Measurements from ENCODE around the gene UGT1A8. TPM values are rescaled to one million over a fixed set of nuclear protein-coding genes. Genes with fewer than 3 reads are reported as not detected.

The UGT1A8 gene
- total RNA-seq, 1 experiment from 2014 or later = not detected

DNA sequence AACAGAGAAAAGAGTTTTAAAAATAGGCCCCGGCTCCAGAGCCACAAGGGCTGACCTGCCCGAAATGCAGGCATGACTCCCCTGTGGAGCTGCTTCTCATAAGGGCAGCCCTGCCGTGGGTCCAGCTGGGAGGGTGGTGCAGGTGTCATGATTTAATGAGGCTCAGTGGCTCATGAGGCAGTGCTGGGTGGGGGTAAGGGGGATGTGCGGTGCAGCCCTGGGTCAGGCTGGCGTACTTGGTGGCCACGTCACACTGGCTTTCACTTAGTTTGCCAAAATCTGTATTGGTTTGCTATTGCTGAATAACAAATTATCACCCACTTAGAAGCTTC is 203.3 kb downstream of the UGT1A8 start:
- Mint-ChIP-seq H3K36me3 (ENCODE audit: insufficient read depth, unreplicated experiment) (peaks cover 5% of the 10 kb centered on the region), H3K4me1 (ENCODE audit: low read depth, unreplicated experiment) (no peaks in the 10 kb centered on the region), H3K9me3 (ENCODE audit: low read depth, unreplicated experiment) (no peaks in the 10 kb centered on the region), H3K4me3 (ENCODE audit: low read depth, unreplicated experiment) (no peak overlapping the region), H3K27ac (ENCODE audit: unreplicated experiment) (no peak overlapping the region), H3K27me3 (ENCODE audit: unreplicated experiment) (peaks cover 20% of the 10 kb centered on the region)
- TF ChIP-seq, protein P1, sequence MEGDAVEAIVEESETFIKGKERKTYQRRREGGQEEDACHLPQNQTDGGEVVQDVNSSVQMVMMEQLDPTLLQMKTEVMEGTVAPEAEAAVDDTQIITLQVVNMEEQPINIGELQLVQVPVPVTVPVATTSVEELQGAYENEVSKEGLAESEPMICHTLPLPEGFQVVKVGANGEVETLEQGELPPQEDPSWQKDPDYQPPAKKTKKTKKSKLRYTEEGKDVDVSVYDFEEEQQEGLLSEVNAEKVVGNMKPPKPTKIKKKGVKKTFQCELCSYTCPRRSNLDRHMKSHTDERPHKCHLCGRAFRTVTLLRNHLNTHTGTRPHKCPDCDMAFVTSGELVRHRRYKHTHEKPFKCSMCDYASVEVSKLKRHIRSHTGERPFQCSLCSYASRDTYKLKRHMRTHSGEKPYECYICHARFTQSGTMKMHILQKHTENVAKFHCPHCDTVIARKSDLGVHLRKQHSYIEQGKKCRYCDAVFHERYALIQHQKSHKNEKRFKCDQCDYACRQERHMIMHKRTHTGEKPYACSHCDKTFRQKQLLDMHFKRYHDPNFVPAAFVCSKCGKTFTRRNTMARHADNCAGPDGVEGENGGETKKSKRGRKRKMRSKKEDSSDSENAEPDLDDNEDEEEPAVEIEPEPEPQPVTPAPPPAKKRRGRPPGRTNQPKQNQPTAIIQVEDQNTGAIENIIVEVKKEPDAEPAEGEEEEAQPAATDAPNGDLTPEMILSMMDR (IDR thresholded peaks at IDR 0.05; ENCODE audit: unreplicated experiment) = no peak
- CTCF ChIA-PET = interaction anchor here (1.3 kb wide), 1 partner anchor 12 kb away, joined by 4 read pairs; no protein-coding TSS in a partner anchor
- intact Hi-C loops (cut with micrococcal nuclease; ENCODE audit: unreplicated experiment) = no loop called here
- BruUV-seq (replicated peaks) = no TSS peak
- DNase-seq = no peak

DNA sequence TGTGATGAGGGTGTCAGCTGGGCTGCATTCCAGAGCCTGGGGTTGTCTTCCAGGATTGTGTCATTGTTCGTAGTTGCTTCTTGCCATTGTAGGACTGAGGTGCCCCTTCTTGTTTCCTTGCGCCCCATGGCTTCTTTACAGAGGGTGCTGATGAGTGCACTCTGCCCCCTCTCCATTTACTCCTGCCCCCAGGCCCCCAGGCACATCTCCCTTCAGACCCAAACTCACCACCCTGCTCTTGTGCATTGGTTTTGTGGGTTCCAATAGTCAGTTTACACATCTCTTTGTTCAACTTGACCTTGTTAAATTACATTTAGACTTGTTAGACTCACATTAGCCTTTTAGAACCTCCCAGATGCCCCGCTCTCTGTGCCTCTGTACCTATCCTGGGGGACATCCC is 203.8 kb downstream of the UGT1A8 start:
- H3K4me3 Mint-ChIP-seq (ENCODE audit: low read depth, unreplicated experiment) = no peak overlapping the region
- intact Hi-C loops (cut with micrococcal nuclease; ENCODE audit: unreplicated experiment) = no loop called here
- CTCF ChIA-PET = interaction anchor here (1.3 kb wide), 1 partner anchor 11 kb away, joined by 4 read pairs; no protein-coding TSS in a partner anchor

DNA sequence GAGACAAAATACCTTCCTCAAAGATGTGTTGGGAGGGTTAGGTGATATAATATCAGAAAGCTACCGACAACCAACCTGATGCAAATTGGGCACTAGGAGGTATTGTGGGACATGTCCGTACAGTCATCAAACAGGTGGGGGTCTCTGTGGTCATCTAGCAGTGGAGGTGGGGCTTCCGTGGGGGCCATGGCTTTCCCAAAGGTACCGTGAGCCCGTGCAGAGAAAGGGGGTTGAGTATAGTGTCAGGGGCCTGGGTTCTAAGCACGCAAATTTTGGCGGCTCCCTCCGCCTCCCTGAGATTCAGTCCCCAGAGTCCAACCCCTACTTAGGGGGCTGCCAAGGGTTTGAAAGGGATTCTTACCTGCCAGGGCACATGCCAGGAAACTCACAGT is 204.3 kb downstream of the UGT1A8 start:
- no peaks in the 10 kb centered on the region for H3K4me1 Mint-ChIP-seq (ENCODE audit: low read depth, unreplicated experiment)
- CTCF ChIA-PET = no interaction called here
- peaks cover 5% of the 10 kb centered on the region for H3K36me3 Mint-ChIP-seq (ENCODE audit: insufficient read depth, unreplicated experiment)
- no peak overlapping the region for H3K27ac Mint-ChIP-seq (ENCODE audit: unreplicated experiment)
- TF ChIP-seq, protein P1 (IDR thresholded peaks at IDR 0.05; ENCODE audit: unreplicated experiment) = no peak
- DNase-seq = no peak
- intact Hi-C loops (cut with micrococcal nuclease; ENCODE audit: unreplicated experiment) = no loop called here
- BruUV-seq (replicated peaks) = no TSS peak
- H3K4me3 Mint-ChIP-seq (ENCODE audit: low read depth, unreplicated experiment) = no peak overlapping the region
- H3K9me3 Mint-ChIP-seq (ENCODE audit: low read depth, unreplicated experiment) = no peaks in the 10 kb centered on the region
- peaks cover 20% of the 10 kb centered on the region for H3K27me3 Mint-ChIP-seq (ENCODE audit: unreplicated experiment)

More for the DNA sequence above, 203.8 kb downstream of the UGT1A8 start:
- Mint-ChIP-seq H3K36me3 (ENCODE audit: insufficient read depth, unreplicated experiment) (peaks cover 5% of the 10 kb centered on the region), H3K27ac (ENCODE audit: unreplicated experiment) (no peak overlapping the region), H3K9me3 (ENCODE audit: low read depth, unreplicated experiment) (no peaks in the 10 kb centered on the region), H3K4me1 (ENCODE audit: low read depth, unreplicated experiment) (no peaks in the 10 kb centered on the region), H3K27me3 (ENCODE audit: unreplicated experiment) (peaks cover 20% of the 10 kb centered on the region)
- BruUV-seq (replicated peaks) = no TSS peak
- TF ChIP-seq, protein P1 (IDR thresholded peaks at IDR 0.05; ENCODE audit: unreplicated experiment) = no peak
- no peak for DNase-seq

DNA sequence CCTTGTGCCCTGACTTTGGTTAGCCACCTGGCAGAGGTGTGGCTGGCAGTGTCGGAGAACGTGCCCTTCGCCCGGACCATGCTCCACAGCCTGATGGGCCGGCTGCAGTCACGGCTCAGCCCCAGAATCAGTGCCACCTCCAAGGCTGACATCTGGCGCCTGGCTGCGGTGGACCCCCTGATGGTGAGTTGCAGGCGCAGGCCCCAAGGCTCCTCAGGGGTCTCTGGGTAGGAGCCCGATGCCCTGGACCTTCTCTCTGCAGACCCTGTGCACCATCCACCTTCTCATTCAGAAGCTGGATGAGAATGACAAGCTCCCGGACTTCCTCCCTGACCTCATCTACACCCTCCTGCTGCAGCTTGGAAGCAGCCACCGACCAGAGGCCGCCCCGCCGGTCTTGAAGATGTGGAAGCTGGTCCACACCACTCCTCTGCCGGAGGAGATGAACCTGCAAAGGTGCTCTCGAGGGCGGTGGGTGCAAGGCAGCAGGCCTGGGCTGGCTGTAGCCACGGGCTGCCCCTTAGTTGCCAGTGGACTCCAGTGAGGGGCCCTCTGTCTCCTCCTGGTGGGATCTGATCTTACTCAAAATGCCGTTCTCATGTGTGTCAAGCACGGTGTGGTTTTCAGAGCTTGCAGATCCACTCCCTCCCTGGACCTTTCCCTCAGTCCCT is 204.8 kb downstream of the UGT1A8 start:
- Mint-ChIP-seq H3K4me3 (ENCODE audit: low read depth, unreplicated experiment) (no peak overlapping the region), H3K9me3 (ENCODE audit: low read depth, unreplicated experiment) (no peaks in the 10 kb centered on the region), H3K4me1 (ENCODE audit: low read depth, unreplicated experiment) (no peaks in the 10 kb centered on the region), H3K27ac (ENCODE audit: unreplicated experiment) (no peak overlapping the region), H3K36me3 (ENCODE audit: insufficient read depth, unreplicated experiment) (peaks cover 5% of the 10 kb centered on the region), H3K27me3 (ENCODE audit: unreplicated experiment) (peaks cover 20% of the 10 kb centered on the region)
- no TSS peak for BruUV-seq (replicated peaks)
- CTCF ChIA-PET = no interaction called here
- TF ChIP-seq, protein P1 (IDR thresholded peaks at IDR 0.05; ENCODE audit: unreplicated experiment) = no peak
- DNase-seq = no peak
- intact Hi-C loops (cut with micrococcal nuclease; ENCODE audit: unreplicated experiment) = no loop called here

Other genes with a start within 250 kb of the UGT1A8 start
- 44.2 and 45.8 TPM in 2 replicates for gene USP40, start 50.9 kb upstream of the UGT1A8 start, total RNA-seq (2022)
- gene UGT1A10, start 18.8 kb downstream of the UGT1A8 start, total RNA-seq (2022) = 107 and 120 TPM in 2 replicates
- 3.5 and 4.3 TPM in 2 replicates for gene UGT1A9, start 54.3 kb downstream of the UGT1A8 start, total RNA-seq (2022)
- gene UGT1A7, start 64.3 kb downstream of the UGT1A8 start, total RNA-seq (2022) = 7.2 and 7.8 TPM in 2 replicates
- 98.0 and 116 TPM in 2 replicates for gene UGT1A6, start 75.3 kb downstream of the UGT1A8 start, total RNA-seq (2022)
- gene UGT1A5, start 95.3 kb downstream of the UGT1A8 start, total RNA-seq (2022) = 7.1 and 7.3 TPM in 2 replicates
- gene UGT1A4, start 101.1 kb downstream of the UGT1A8 start, total RNA-seq (2022) = 6.1 TPM in 2 replicates
- gene UGT1A3, start 111.4 kb downstream of the UGT1A8 start, total RNA-seq (2022) = 5.9 and 6.0 TPM in 2 replicates
- 26.7 and 43.9 TPM in 2 replicates for gene UGT1A1, start 142.6 kb downstream of the UGT1A8 start, total RNA-seq (2022)
- 0.33 and 0.76 TPM in 2 replicates for gene MROH2A, start 160.7 kb downstream of the UGT1A8 start, total RNA-seq (2022)
- gene HJURP, start 236.9 kb downstream of the UGT1A8 start, total RNA-seq (2022) = 58.5 and 71.0 TPM in 2 replicates